Thyroid gland (tissue), 4 donors: ENCODE results near the gene JAKMIP1.

Experiments used
- CTCF ChIP-seq, 6 experiments: fragments of 200-600 bp in 3 of 6; fragments of 450-650 bp in 3 of 6; sonication (generic) in 3 of 6; IDR thresholded peaks; one replicate each; pipeline ENCODE4 v1.5.1; 2016 to 2019; ENCODE audit warnings: antibody characterized with exemption in 6 of 6, mild to moderate bottlenecking in 2 of 6, inconsistent platforms in 1 of 6, moderate library complexity in 1 of 6
- POLR2A ChIP-seq, 2 donors: fragments of 450-650 bp; IDR thresholded peaks; one replicate each; pipeline ENCODE4 v1.6.1; 2017; ENCODE audit warnings: antibody characterized with exemption in 2 of 2, mild to moderate bottlenecking in 2 of 2, moderate library complexity in 1 of 2

- no peak for TF ChIP-seq CTCF (IDR thresholded peaks at IDR 0.05)
- TF ChIP-seq POLR2A (IDR thresholded peaks at IDR 0.05) = no peak
These were observed 65.6 kb downstream of the JAKMIP1 start for GRCh38 chr4:6134612-6135220.
